Measurements from ENCODE around the gene GSTM5. TPM values are rescaled to one million over a fixed set of nuclear protein-coding genes. Genes with fewer than 3 reads are reported as not detected.

Gene GSTM5
- total and polyA plus RNA-seq, 2 donors (not counting 3 experiments of a cell fraction or from before 2014, with no cell fraction given): 0.25 to 1.6 TPM

DNA sequence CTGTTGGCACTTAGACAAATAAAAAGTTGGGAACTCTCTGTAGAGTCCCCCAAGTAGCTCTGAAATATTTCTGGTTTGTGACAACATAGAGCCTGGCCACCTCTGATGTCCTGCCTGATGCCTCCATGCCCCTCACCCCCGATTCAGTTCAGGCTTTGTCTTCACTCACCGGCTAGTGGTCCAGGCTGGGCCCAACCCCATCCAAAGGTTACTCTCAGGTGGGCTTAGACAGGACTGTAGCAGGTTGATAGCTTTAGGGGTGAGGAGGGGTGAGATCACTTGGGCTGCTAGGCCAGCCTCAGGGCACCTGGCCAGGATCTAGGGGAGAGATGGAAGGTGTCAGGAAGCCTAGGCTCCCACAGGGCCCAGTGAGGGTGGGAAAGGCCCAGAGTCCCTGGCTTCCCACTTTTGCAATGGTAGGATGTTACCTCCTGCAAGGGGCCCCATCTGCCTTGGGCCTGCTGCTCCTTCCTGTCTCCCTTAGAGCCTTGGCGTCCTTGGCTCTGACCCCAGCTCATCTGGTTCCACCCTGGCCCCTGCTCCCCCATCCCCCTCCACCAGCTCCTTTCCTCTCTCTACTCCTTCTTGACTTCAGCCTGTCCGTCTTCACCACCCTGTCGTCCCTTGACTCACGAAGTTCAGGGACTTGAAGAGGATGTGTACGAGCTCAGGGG, 44.9 kb downstream of the GSTM5 start:
- H3K4me2 ChIP-seq (ENCODE audit: insufficient read depth, low read length): no peak overlapping the region
- no peak overlapping the region for H2AFZ ChIP-seq (ENCODE audit: low read depth, low read length)
- H3K9ac ChIP-seq (replicated peaks; ENCODE audit: extremely low read depth, insufficient read depth, low read length): no peak overlapping the region
- no peak for FAIRE-seq
- no peaks in the 10 kb centered on the region for H3K79me2 ChIP-seq (ENCODE audit: control insufficient read depth, insufficient read depth, low read length)
- TF ChIP-seq, protein P1, sequence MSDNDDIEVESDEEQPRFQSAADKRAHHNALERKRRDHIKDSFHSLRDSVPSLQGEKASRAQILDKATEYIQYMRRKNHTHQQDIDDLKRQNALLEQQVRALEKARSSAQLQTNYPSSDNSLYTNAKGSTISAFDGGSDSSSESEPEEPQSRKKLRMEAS (IDR thresholded peaks at IDR 0.05; ENCODE audit: insufficient read depth, insufficient read length): no peak
- TF ChIP-seq EZH2 (IDR thresholded peaks at IDR 0.05; ENCODE audit: borderline replicate concordance, low read depth, low read length, severe bottlenecking) (no peak), JUN (IDR thresholded peaks at IDR 0.05; ENCODE audit: borderline replicate concordance, insufficient read depth, insufficient read length, low read depth) (no peak), POLR2AphosphoS5 (IDR thresholded peaks at IDR 0.05; ENCODE audit: insufficient read depth, low read depth, low read length) (no peak), POLR2A (IDR thresholded peaks at IDR 0.05; ENCODE audit: low read depth, low read length) (no peak), MYC (IDR thresholded peaks at IDR 0.05; ENCODE audit: low read depth, low read length) (no peak), FOS (IDR thresholded peaks at IDR 0.05; ENCODE audit: borderline replicate concordance, insufficient read depth, low read length) (no peak), GATA2 (IDR thresholded peaks at IDR 0.05; ENCODE audit: insufficient read depth, insufficient read length, low read depth, low read length) (no peak)
- TF ChIP-seq, protein P2, sequence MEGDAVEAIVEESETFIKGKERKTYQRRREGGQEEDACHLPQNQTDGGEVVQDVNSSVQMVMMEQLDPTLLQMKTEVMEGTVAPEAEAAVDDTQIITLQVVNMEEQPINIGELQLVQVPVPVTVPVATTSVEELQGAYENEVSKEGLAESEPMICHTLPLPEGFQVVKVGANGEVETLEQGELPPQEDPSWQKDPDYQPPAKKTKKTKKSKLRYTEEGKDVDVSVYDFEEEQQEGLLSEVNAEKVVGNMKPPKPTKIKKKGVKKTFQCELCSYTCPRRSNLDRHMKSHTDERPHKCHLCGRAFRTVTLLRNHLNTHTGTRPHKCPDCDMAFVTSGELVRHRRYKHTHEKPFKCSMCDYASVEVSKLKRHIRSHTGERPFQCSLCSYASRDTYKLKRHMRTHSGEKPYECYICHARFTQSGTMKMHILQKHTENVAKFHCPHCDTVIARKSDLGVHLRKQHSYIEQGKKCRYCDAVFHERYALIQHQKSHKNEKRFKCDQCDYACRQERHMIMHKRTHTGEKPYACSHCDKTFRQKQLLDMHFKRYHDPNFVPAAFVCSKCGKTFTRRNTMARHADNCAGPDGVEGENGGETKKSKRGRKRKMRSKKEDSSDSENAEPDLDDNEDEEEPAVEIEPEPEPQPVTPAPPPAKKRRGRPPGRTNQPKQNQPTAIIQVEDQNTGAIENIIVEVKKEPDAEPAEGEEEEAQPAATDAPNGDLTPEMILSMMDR (IDR thresholded peaks at IDR 0.05; ENCODE audit: extremely low read depth in 1 of 2, insufficient read depth in 1 of 2, low read depth in 1 of 2, low read length in 2 of 2): no peak
- intact Hi-C loops (cut with micrococcal nuclease): no loop called here
- ChIA-PET CTCF (interaction anchor here (1.0 to 2.3 kb wide), 4 partner anchors 8 to 211 kb away, joined by 3 to 9 read pairs (median 4); no protein-coding TSS in a partner anchor), POLR2A (interaction anchor here (1.1 kb wide), 1 partner anchor 17 kb away, joined by 3 read pairs; no protein-coding TSS in a partner anchor)
- no TSS peak for BruUV-seq (replicated peaks)
- dilution Hi-C loops (cut with MboI; ENCODE audit: extremely low pct_ligation_motif_present, low sequenced_read_pairs): no loop called here
- no peaks in the 10 kb centered on the region for H3K4me1 ChIP-seq (ENCODE audit: control insufficient read depth, extremely low read depth, insufficient read depth, low read length)
- H3K27me3 ChIP-seq (ENCODE audit: control insufficient read depth in 2 of 2, insufficient read depth in 2 of 2, low read length in 2 of 2): peaks cover 4 to 6% of the 10 kb centered on the region in 2 experiments
- no peaks in the 10 kb centered on the region for H3K36me3 ChIP-seq (ENCODE audit: control insufficient read depth in 2 of 2, extremely low read depth in 1 of 2, insufficient read depth in 2 of 2, low read length in 2 of 2)
- H3K9me3 ChIP-seq (replicated peaks; ENCODE audit: control insufficient read depth, insufficient read depth, low read length): no peaks in the 10 kb centered on the region
- H4K20me1 ChIP-seq (replicated peaks; ENCODE audit: control insufficient read depth, extremely low read depth, insufficient read depth, low read length): no peaks in the 10 kb centered on the region
- H3K27ac ChIP-seq (ENCODE audit: insufficient read depth, low read depth, low read length): no peak overlapping the region
- no peak for DNase-seq (ENCODE audit: low read depth, low spot score)
- no peak overlapping the region for H3K4me3 ChIP-seq (replicated peaks in 1 of 3; ENCODE audit: insufficient read depth in 1 of 3, low read depth in 1 of 3, low read length in 3 of 3)
- H3K9me1 ChIP-seq (replicated peaks; ENCODE audit: control insufficient read depth, extremely low read depth, insufficient read depth, low read length): no peaks in the 10 kb centered on the region
